Peyer's patch (tissue), 4 donors: ENCODE results near the gene GPR87. TPM values are rescaled to one million over a fixed set of nuclear protein-coding genes. Genes with fewer than 3 reads are reported as not detected.

ENCODE experiments used
- DNase-seq, 3 donors: peaks; one replicate each; pipeline ENCODE4 v3.0.0-alpha.2; 2017 to 2019
- H3K27ac ChIP-seq, 4 donors: fragments of 200-600 bp; sonication (generic); one replicate each; pipeline ENCODE4 v1.5.1; 2016 to 2019
- H3K27me3 ChIP-seq, 2 donors: fragments of 200-600 bp; sonication (generic); one replicate each; pipeline ENCODE4 v1.5.1; 2019
- H3K36me3 ChIP-seq, 3 donors: fragments of 200-600 bp; sonication (generic); one replicate each; pipeline ENCODE4 v1.5.1; 2016 to 2019
- H3K4me1 ChIP-seq, 4 donors: fragments of 200-600 bp; sonication (generic); one replicate each; pipeline ENCODE4 v1.5.1; 2016 to 2019
- H3K4me3 ChIP-seq, 4 donors: fragments of 200-600 bp; sonication (generic); 1 replicate in 3 of 4; 2 replicates in 1 of 4; pipeline ENCODE4 v1.5.1; 2016 to 2019; ENCODE audit warnings: mild to moderate bottlenecking in 1 of 4
- H3K9me3 ChIP-seq, 4 donors: fragments of 200-600 bp; sonication (generic); one replicate each; pipeline ENCODE4 v1.5.1; 2016 to 2019; ENCODE audit warnings: mild to moderate bottlenecking in 1 of 4
- POLR2A ChIP-seq, 2 donors: fragments of 450-650 bp; IDR thresholded peaks; one replicate each; pipeline ENCODE4 v1.5.1; 2017; ENCODE audit warnings: antibody characterized with exemption in 2 of 2, mild to moderate bottlenecking in 2 of 2, moderate library complexity in 2 of 2
- total RNA-seq, 4 donors: library from RNA; depleted of rRNA; stranded (reverse); fragments of >200 nt; gene quantifications; one replicate each; pipeline ENCODE4 v1.1.0, GENCODE V29; 2016
- TF ChIP-seq, protein P1 (sequence below), 6 experiments: fragments of 450-650 bp in 4 of 6; fragments of 200-600 bp in 2 of 6; sonication (generic) in 1 of 6; IDR thresholded peaks; one replicate each; pipeline ENCODE4 v1.5.1; 2017 to 2019; ENCODE audit warnings: antibody characterized with exemption in 6 of 6, mild to moderate bottlenecking in 3 of 6, moderate library complexity in 1 of 6

GPR87 gene
- total RNA-seq, 4 donors from 2014 or later, result not detected

DNA sequence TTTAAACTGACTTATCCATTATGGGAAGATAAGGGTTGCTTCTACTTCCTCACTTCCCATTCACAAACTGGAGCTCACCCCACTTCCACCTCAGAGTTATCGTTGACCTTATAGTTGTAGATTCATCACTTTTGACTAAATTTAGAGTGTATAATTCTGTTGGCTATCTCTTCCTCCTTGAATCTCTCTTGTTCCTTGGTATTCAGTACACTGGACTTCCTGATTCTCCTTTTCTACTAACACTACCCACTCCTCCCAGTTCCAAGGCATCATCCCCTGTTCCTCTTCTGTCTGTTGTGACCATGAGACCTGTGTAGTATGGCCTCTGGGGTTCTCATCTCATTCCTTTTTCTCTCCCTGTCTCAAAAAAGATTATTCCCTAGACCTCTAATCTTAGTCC is 5.9 kb upstream of the GPR87 start:
- H3K4me3 ChIP-seq, result no peak overlapping the region
- TF ChIP-seq, protein P1, sequence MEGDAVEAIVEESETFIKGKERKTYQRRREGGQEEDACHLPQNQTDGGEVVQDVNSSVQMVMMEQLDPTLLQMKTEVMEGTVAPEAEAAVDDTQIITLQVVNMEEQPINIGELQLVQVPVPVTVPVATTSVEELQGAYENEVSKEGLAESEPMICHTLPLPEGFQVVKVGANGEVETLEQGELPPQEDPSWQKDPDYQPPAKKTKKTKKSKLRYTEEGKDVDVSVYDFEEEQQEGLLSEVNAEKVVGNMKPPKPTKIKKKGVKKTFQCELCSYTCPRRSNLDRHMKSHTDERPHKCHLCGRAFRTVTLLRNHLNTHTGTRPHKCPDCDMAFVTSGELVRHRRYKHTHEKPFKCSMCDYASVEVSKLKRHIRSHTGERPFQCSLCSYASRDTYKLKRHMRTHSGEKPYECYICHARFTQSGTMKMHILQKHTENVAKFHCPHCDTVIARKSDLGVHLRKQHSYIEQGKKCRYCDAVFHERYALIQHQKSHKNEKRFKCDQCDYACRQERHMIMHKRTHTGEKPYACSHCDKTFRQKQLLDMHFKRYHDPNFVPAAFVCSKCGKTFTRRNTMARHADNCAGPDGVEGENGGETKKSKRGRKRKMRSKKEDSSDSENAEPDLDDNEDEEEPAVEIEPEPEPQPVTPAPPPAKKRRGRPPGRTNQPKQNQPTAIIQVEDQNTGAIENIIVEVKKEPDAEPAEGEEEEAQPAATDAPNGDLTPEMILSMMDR (IDR thresholded peaks at IDR 0.05), result no peak
- TF ChIP-seq POLR2A (IDR thresholded peaks at IDR 0.05), result no peak
- no peak overlapping the region for H3K27ac ChIP-seq
- H3K9me3 ChIP-seq, result no peaks in the 10 kb centered on the region
- DNase-seq, result no peak
- no peaks in the 10 kb centered on the region for H3K27me3 ChIP-seq
- H3K4me1 ChIP-seq, result no peaks in the 10 kb centered on the region
- no peaks in the 10 kb centered on the region for H3K36me3 ChIP-seq

DNA sequence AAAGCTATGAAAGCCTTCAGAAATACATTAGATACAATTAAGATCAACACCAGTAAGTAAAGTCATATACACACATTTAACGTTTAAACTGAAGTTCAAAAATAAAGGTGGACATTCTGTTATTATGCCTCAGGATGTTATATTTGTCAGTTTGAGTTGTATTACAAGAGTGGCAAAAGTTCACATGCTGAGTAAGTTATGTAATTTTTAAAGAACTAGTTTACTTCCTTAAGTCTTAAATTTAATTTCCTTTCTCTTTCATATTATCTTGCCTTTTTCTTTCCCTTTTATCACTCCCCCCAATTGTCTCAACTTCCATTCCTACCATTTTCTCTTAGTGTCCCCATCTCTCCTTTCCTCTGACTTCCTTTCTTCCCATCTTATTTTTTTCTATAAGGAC is 4.9 kb upstream of the GPR87 start:
- H3K27me3 ChIP-seq, result no peaks in the 10 kb centered on the region
- H3K4me3 ChIP-seq, result no peak overlapping the region
- no peaks in the 10 kb centered on the region for H3K9me3 ChIP-seq
- no peaks in the 10 kb centered on the region for H3K36me3 ChIP-seq
- TF ChIP-seq, protein P1 (IDR thresholded peaks at IDR 0.05), result no peak
- no peak for TF ChIP-seq POLR2A (IDR thresholded peaks at IDR 0.05)
- no peak for DNase-seq
- no peak overlapping the region for H3K27ac ChIP-seq
- no peaks in the 10 kb centered on the region for H3K4me1 ChIP-seq

DNA sequence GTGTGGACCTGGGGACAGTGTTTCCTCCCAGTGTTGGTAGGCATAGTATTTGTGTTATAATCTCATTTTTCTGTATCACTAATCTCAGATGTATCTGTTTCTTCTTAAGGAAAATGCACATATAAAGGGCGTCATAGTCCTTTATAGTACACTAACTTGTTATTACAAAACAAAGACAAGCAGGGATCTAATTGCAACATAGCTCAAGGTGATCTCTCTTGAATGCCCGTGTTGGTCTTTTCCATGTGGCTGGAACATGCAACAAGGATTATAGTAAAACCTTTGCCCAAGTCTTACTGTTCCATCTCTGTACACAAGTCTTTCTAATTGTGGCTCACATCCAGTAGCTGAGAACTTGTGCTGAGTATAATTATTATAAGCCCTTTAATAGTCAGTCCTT is 3.5 kb upstream of the GPR87 start:
- Histone ChIP-seq H3K27me3 (no peaks in the 10 kb centered on the region), H3K9me3 (no peaks in the 10 kb centered on the region), H3K4me1 (no peaks in the 10 kb centered on the region), H3K4me3 (no peak overlapping the region), H3K36me3 (no peaks in the 10 kb centered on the region), H3K27ac (no peak overlapping the region)
- TF ChIP-seq, protein P1 (IDR thresholded peaks at IDR 0.05), result no peak
- TF ChIP-seq POLR2A (IDR thresholded peaks at IDR 0.05), result no peak
- no peak for DNase-seq

GRCh38 chr3:151319628-151320027 is 3.0 kb upstream of the GPR87 start:
- no peak overlapping the region for H3K4me3 ChIP-seq
- no peak overlapping the region for H3K27ac ChIP-seq
- no peaks in the 10 kb centered on the region for H3K27me3 ChIP-seq
- no peaks in the 10 kb centered on the region for H3K36me3 ChIP-seq
- TF ChIP-seq, protein P1 (IDR thresholded peaks at IDR 0.05), result no peak
- TF ChIP-seq POLR2A (IDR thresholded peaks at IDR 0.05), result no peak
- H3K4me1 ChIP-seq, result no peaks in the 10 kb centered on the region
- H3K9me3 ChIP-seq, result no peaks in the 10 kb centered on the region
- DNase-seq, result no peak

DNA sequence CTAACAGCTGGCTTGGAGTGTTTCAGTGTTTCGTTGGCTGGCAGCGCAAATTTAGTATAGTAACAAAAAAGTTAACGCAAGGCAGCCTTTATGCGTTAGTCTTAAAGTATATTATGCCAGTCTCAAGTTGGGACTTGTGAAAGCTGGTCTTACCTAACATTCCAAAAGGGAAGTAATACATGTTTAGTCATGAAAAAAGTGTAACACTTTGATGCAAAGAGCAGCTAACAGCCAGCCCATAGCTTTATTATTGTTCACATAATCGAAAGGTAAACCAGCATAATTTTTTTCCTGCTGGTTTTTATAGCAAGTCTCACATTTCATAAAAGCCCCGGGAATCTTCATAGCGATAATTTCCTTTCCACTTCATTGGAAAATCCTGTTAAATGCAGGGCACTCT is 2.4 kb upstream of the GPR87 start:
- H3K4me1 ChIP-seq, result no peaks in the 10 kb centered on the region
- H3K27me3 ChIP-seq, result no peaks in the 10 kb centered on the region
- H3K36me3 ChIP-seq, result no peaks in the 10 kb centered on the region
- no peak for DNase-seq
- TF ChIP-seq, protein P1 (IDR thresholded peaks at IDR 0.05), result no peak
- TF ChIP-seq POLR2A (IDR thresholded peaks at IDR 0.05), result no peak
- H3K4me3 ChIP-seq, result no peak overlapping the region
- H3K27ac ChIP-seq, result no peak overlapping the region
- H3K9me3 ChIP-seq, result no peaks in the 10 kb centered on the region

DNA sequence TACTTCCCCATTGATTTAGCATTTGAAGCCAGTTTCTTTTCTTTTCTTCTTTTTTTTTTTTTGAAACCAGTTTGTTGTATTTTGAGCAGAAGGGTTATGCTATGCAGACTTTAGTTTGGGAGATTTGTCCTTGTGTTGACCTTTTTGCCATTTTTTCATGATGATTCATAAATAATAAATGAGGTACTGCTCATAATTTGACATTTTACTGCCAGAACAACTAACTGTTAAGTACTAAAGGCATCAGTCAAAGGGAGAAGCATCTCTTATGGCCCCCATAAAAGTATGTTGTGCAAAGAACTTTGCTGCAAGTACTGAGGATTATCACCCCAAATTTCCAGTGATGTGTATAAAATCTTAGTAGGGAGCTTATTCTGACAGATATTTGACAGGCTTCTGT is 1.7 kb upstream of the GPR87 start:
- Histone ChIP-seq H3K4me1 (no peaks in the 10 kb centered on the region), H3K27me3 (no peaks in the 10 kb centered on the region), H3K36me3 (no peaks in the 10 kb centered on the region), H3K27ac (no peak overlapping the region), H3K9me3 (no peaks in the 10 kb centered on the region), H3K4me3 (no peak overlapping the region)
- TF ChIP-seq, protein P1 (IDR thresholded peaks at IDR 0.05), result no peak
- no peak for TF ChIP-seq POLR2A (IDR thresholded peaks at IDR 0.05)
- no peak for DNase-seq
